T-cell (primary cell): ENCODE data around the gene CNTN5. TPM values are rescaled to one million over a fixed set of nuclear protein-coding genes. Genes with fewer than 3 reads are reported as not detected.

Experiments used
- ATAC-seq, 4 experiments: fragments of 200-7000 bp in 3 of 4; fragments of 150-1000 bp in 1 of 4; cut with Tn5 transposase; replicated peaks in 1 of 4; 1 replicate in 3 of 4; 2 replicates in 1 of 4; pipeline ENCODE4 v1.10.0; 2021; ENCODE audit warnings: moderate library complexity in 3 of 4, mild to moderate bottlenecking in 2 of 4, moderate number of reproducible peaks in 1 of 4
- CTCF ChIA-PET, 2 donors: fragments of 300-600 bp; sonication (Branson Sonifier 250); formaldehyde crosslinking; loops; one replicate each; lab custom pipeline; 2022; ENCODE audit warnings: antibody characterized with exemption in 2 of 2; lab: Charles Lee
- POLR2A ChIA-PET, 2 donors: fragments of 300-600 bp; sonication (Branson Sonifier 250); formaldehyde crosslinking; loops; one replicate each; lab custom pipeline; 2022; ENCODE audit warnings: antibody characterized with exemption in 2 of 2; lab: Charles Lee
- DNase-seq, 35 experiments: peaks; one replicate each; pipeline versions ENCODE4 v3.0.0 to v3.0.0-alpha.2; 2013 to 2023
- H3K27ac ChIP-seq: one replicate; pipeline ENCODE4 v1.5.1; 2013; ENCODE audit warnings: low read length
- H3K27me3 ChIP-seq, 2 experiments: replicated peaks in 1 of 2; 1 replicate in 1 of 2; 2 replicates in 1 of 2; pipeline versions ENCODE4 v1.6.1 to v1.7.0; 2013; ENCODE audit warnings: low read length in 1 of 2, mixed read lengths in 1 of 2; ENCODE audit not compliant: control insufficient read depth in 2 of 2, insufficient read depth in 2 of 2; ENCODE audit errors: extremely low read depth in 1 of 2
- H3K36me3 ChIP-seq, 2 donors: 1 replicate in 1 of 2; 2 replicates in 1 of 2; pipeline versions ENCODE4 v1.6.1 to v1.7.0; 2013; ENCODE audit warnings: low read length in 1 of 2; ENCODE audit not compliant: control insufficient read depth in 2 of 2, insufficient read depth in 1 of 2; ENCODE audit errors: extremely low read depth in 1 of 2
- H3K4me1 ChIP-seq, 2 experiments: 1 replicate in 1 of 2; 2 replicates in 1 of 2; pipeline versions ENCODE4 v1.6.1 to v1.7.0; 2013; ENCODE audit warnings: low read length in 2 of 2, mixed read lengths in 1 of 2; ENCODE audit not compliant: insufficient read depth in 2 of 2, control insufficient read depth in 1 of 2; ENCODE audit errors: extremely low read depth in 1 of 2
- H3K4me3 ChIP-seq, 2 donors: 1 replicate in 1 of 2; 2 replicates in 1 of 2; pipeline versions ENCODE4 v1.5.1 to v1.7.0; 2013; ENCODE audit warnings: mild to moderate bottlenecking in 2 of 2, low read length in 1 of 2, moderate library complexity in 1 of 2; ENCODE audit not compliant: control insufficient read depth in 1 of 2; ENCODE audit errors: extremely low read depth in 1 of 2
- H3K9me3 ChIP-seq: 2 replicates; pipeline ENCODE4 v1.7.0; 2013
- H3K27ac Mint-ChIP-seq, 2 donors: one replicate each; pipeline ENCODE4 v1.8.0; 2020 to 2021; ENCODE audit warnings: mild to moderate bottlenecking in 2 of 2, mixed read lengths in 2 of 2
- H3K27me3 Mint-ChIP-seq, 2 donors: one replicate each; pipeline ENCODE4 v1.8.0; 2021 to 2022; ENCODE audit warnings: mixed read lengths in 2 of 2
- H3K36me3 Mint-ChIP-seq: one replicate; pipeline ENCODE4 v1.8.0; 2021; ENCODE audit warnings: mixed read lengths
- H3K4me1 Mint-ChIP-seq, 3 donors: one replicate each; pipeline ENCODE4 v1.8.0; 2020 to 2022; ENCODE audit warnings: mixed read lengths in 3 of 3, mild to moderate bottlenecking in 1 of 3
- H3K4me3 Mint-ChIP-seq, 3 donors: one replicate each; pipeline ENCODE4 v1.8.0; 2020 to 2022; ENCODE audit warnings: mild to moderate bottlenecking in 3 of 3, mixed read lengths in 3 of 3, moderate library complexity in 3 of 3
- H3K9me3 Mint-ChIP-seq, 3 donors: one replicate each; pipeline ENCODE4 v1.8.0; 2020 to 2022; ENCODE audit warnings: mixed read lengths in 3 of 3
- WGBS: methylation state at CpG from one replicate; pipeline ENCODE4 v1.1.5; 2013; ENCODE audit warnings: missing lambda C conversion rate; ENCODE audit not compliant: insufficient coverage; 5-methylcytosine and 5-hydroxymethylcytosine counted together
- total RNA-seq, 35 experiments: library from RNA in 6 of 35; stranded (reverse) in 6 of 35; fragments of 120-200 nt in 1 of 35; gene quantifications; one replicate each; pipeline versions ENCODE4 v1.2.1 to v1.2.4 and lab custom pipeline; 2013 to 2026

Gene CNTN5
- total RNA-seq, 5 donors from 2014 or later (not counting 1 experiment from before 2014, with no cell fraction given): not detected

DNA sequence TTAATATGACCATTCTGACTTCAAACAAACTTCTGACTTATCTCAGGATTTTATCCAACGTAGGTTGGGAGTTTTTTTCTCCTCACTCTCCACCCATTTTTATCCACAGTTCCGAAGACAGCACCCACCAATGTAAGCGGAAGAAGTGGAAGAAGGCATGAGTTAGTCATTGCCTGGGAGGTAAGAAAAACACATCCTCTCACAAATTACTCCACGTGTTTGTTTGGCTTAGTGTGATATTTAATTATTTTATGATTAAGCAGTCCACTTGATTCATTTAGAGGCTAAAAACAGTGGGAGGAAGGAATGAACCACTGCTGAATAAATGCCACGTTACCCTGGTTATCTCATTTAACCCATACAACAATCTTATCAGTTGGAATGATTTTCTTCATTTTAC, 1276.8 kb downstream of the CNTN5 start:
- no peak overlapping the region for H3K4me3 ChIP-seq
- WGBS: no CpG with 5 or more reads among the region's 5 CpGs
- H3K9me3 ChIP-seq: no peaks in the 10 kb centered on the region
- Mint-ChIP-seq H3K27me3 (no peaks in the 10 kb centered on the region), H3K27ac (no peak overlapping the region), H3K4me1 (no peaks in the 10 kb centered on the region), H3K9me3 (peaks cover 3 to 5% (median 4%) of the 10 kb centered on the region in 3 donors), H3K4me3 (no peak overlapping the region), H3K36me3 (no peaks in the 10 kb centered on the region)
- CTCF ChIA-PET: no interaction called here
- H3K27ac ChIP-seq: no peak overlapping the region
- DNase-seq (no peak), ATAC-seq (no peak)
- no peaks in the 10 kb centered on the region for H3K36me3 ChIP-seq
- no peaks in the 10 kb centered on the region for H3K27me3 ChIP-seq
- H3K4me1 ChIP-seq: no peaks in the 10 kb centered on the region
- POLR2A ChIA-PET: no interaction called here

DNA sequence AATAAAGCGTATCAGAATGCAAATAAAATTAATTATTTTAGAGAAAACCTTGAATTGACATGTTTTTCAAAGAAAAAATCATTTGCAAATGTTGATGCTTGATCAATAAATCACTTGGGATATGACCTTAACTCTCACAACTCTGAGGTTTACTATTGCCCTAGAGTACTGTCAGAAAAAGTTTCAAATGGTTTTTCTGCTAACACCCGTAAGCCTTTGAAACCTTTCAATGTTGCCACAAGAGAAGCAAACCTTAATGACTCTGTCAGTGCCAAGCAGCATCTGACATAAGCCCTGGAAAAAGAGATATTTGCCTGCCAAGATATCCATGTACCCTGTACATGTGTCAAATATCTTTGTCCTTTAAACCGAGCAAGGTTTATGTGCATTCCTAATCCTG, 1282.1 kb downstream of the CNTN5 start:
- no peaks in the 10 kb centered on the region for H3K36me3 ChIP-seq
- Mint-ChIP-seq H3K4me3 (no peak overlapping the region), H3K27ac (no peak overlapping the region), H3K27me3 (no peaks in the 10 kb centered on the region), H3K4me1 (no peaks in the 10 kb centered on the region), H3K36me3 (no peaks in the 10 kb centered on the region), H3K9me3 (peaks cover 0 to 3% (median 0%) of the 10 kb centered on the region in 3 donors)
- no peaks in the 10 kb centered on the region for H3K9me3 ChIP-seq
- H3K4me1 ChIP-seq: no peaks in the 10 kb centered on the region
- no peak overlapping the region for H3K27ac ChIP-seq
- WGBS: 67% methylated on average over 1 of the region's 3 CpGs
- ChIA-PET CTCF (no interaction called here), POLR2A (no interaction called here)
- no peak for DNase-seq
- H3K27me3 ChIP-seq: no peaks in the 10 kb centered on the region
- H3K4me3 ChIP-seq: no peak overlapping the region
- ATAC-seq: no peak

DNA sequence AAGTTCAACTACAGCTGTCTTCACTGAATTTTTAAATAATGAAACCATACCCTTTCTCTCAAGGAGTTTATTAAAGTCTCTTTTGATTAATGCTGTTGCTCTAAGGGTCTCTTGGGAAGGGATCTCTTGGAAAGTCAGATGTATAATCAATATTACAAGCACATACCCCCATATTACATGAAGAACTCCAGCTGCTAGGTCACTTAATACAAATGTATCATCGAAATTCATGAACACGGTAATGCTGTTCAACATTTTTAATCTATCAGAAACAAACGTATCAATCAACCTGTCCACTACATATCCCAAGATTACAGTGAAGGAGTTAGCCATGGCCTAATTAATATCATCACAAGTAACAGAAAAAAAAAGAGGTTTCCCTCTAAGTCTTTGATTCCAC, 1283.1 kb downstream of the CNTN5 start:
- Mint-ChIP-seq H3K4me3 (no peak overlapping the region), H3K27ac (no peak overlapping the region), H3K4me1 (no peaks in the 10 kb centered on the region), H3K27me3 (no peaks in the 10 kb centered on the region), H3K36me3 (no peaks in the 10 kb centered on the region), H3K9me3 (peaks cover 0 to 2% (median 2%) of the 10 kb centered on the region in 3 donors)
- Histone ChIP-seq H3K27ac (no peak overlapping the region), H3K9me3 (no peaks in the 10 kb centered on the region), H3K4me3 (no peak overlapping the region), H3K27me3 (no peaks in the 10 kb centered on the region), H3K36me3 (no peaks in the 10 kb centered on the region), H3K4me1 (no peaks in the 10 kb centered on the region)
- DNase-seq (no peak), ATAC-seq (no peak)
- ChIA-PET CTCF (no interaction called here), POLR2A (no interaction called here)
- no CpG with 5 or more reads among the region's 3 CpGs for WGBS

DNA sequence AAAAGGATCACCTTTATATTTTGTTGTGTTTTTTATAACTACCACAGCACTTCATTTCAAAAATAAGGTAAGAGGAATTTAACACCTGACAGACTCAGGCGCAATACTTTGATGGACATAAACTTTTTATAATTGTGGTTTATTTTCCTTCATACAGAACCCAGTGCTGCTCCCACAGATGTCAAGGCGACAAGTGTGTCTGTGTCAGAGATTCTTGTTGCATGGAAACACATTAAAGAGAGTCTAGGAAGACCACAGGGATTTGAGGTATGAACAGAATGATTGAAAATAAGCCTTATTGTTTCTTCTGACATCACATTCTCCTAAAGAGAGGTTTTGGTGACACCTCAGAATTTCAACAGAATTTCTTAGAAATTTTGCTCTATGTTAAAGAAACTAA, 1287.5 kb downstream of the CNTN5 start:
- WGBS: no CpG with 5 or more reads among the region's 2 CpGs
- Histone ChIP-seq H3K36me3 (no peaks in the 10 kb centered on the region), H3K9me3 (no peaks in the 10 kb centered on the region), H3K4me1 (no peaks in the 10 kb centered on the region), H3K27me3 (no peaks in the 10 kb centered on the region), H3K4me3 (no peak overlapping the region), H3K27ac (no peak overlapping the region)
- Mint-ChIP-seq H3K36me3 (no peaks in the 10 kb centered on the region), H3K27ac (no peak overlapping the region), H3K4me3 (no peak overlapping the region), H3K27me3 (no peaks in the 10 kb centered on the region), H3K4me1 (no peaks in the 10 kb centered on the region), H3K9me3 (peaks cover 11 to 20% (median 12%) of the 10 kb centered on the region in 3 donors)
- CTCF ChIA-PET: no interaction called here
- ATAC-seq: no peak
- POLR2A ChIA-PET: no interaction called here
- no peak for DNase-seq

DNA sequence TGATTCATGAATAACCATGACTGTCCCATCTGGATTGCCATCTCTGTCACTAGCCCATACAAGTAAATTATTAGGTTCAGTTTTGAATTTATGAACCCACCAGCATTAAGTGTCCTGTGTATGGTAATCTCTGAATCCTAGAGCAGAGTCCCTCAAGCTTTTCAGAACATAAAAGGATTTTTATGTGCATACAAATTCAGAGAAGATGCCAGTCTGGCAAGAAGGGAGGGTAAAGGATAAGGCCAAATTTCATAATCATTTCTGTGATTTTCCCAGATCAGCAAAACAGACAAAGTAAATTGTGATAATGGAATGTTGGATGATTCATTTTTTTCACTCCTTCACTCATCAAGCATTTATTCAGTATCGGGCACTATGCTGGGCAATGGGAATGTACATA, 1295.2 kb downstream of the CNTN5 start:
- H3K27ac Mint-ChIP-seq: no peak overlapping the region
- Histone ChIP-seq H3K36me3 (no peaks in the 10 kb centered on the region), H3K9me3 (no peaks in the 10 kb centered on the region), H3K4me3 (no peak overlapping the region), H3K27me3 (no peaks in the 10 kb centered on the region), H3K27ac (no peak overlapping the region), H3K4me1 (no peaks in the 10 kb centered on the region)
- H3K27me3 Mint-ChIP-seq: no peaks in the 10 kb centered on the region
- no peak for DNase-seq
- CTCF ChIA-PET: no interaction called here
- POLR2A ChIA-PET: no interaction called here
- H3K4me3 Mint-ChIP-seq: no peak overlapping the region
- H3K4me1 Mint-ChIP-seq: no peaks in the 10 kb centered on the region
- ATAC-seq: no peak
- no CpG with 5 or more reads among the region's 1 CpG for WGBS
- peaks cover 17 to 28% (median 21%) of the 10 kb centered on the region in 3 donors for H3K9me3 Mint-ChIP-seq
- H3K36me3 Mint-ChIP-seq: no peaks in the 10 kb centered on the region

DNA sequence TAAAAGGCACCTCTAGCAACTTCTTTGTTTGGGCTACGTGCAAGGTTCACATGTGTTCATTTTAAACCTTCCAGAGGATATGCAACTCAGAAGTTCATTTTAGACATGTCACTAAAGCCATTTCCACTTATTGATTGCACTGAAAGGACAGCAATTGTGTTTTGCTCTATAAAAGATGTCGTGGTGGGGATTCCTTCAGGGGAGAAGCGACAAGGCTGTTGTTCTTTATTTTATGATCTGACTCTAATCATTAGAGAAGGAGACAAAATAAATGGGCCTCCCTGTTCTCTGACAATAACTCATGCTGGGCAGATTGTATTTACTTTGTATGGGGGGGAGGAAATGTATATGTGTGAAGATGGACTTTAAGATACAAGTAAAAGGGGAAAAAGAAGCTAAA, 1296.2 kb downstream of the CNTN5 start:
- no peaks in the 10 kb centered on the region for H3K9me3 ChIP-seq
- WGBS: no CpG with 5 or more reads among the region's 3 CpGs
- DNase-seq: no peak
- Mint-ChIP-seq H3K9me3 (peaks cover 17 to 26% (median 20%) of the 10 kb centered on the region in 3 donors), H3K36me3 (no peaks in the 10 kb centered on the region), H3K4me1 (no peaks in the 10 kb centered on the region), H3K4me3 (no peak overlapping the region), H3K27me3 (no peaks in the 10 kb centered on the region), H3K27ac (no peak overlapping the region)
- no peaks in the 10 kb centered on the region for H3K4me1 ChIP-seq
- CTCF ChIA-PET: no interaction called here
- H3K4me3 ChIP-seq: no peak overlapping the region
- no peak overlapping the region for H3K27ac ChIP-seq
- H3K36me3 ChIP-seq: no peaks in the 10 kb centered on the region
- POLR2A ChIA-PET: no interaction called here
- ATAC-seq: no peak
- no peaks in the 10 kb centered on the region for H3K27me3 ChIP-seq

DNA sequence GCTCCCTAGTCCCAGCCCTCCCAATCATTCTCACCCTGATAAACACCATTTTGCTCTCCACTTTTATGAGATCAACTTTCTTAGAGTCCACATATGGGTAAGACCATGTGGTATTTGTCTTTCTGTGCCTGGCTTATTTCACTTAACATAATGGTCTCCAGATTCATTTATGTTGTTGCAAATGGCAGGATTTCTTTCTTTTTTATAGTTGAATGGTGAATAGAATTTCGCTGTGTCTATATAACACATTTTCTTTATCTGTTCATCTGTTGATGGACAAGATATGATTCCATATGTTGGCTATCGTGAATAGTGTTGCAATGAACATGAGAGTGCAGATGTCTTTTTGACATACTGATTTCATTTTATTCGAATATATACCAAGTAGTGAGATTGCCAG, 1298.9 kb downstream of the CNTN5 start:
- ATAC-seq: no peak
- H3K36me3 ChIP-seq: no peaks in the 10 kb centered on the region
- Mint-ChIP-seq H3K27me3 (no peaks in the 10 kb centered on the region), H3K27ac (no peak overlapping the region), H3K4me1 (no peaks in the 10 kb centered on the region), H3K4me3 (no peak overlapping the region), H3K36me3 (no peaks in the 10 kb centered on the region), H3K9me3 (peaks cover 15 to 30% (median 17%) of the 10 kb centered on the region in 3 donors)
- H3K27ac ChIP-seq: no peak overlapping the region
- POLR2A ChIA-PET: no interaction called here
- no peak for DNase-seq
- no peak overlapping the region for H3K4me3 ChIP-seq
- CTCF ChIA-PET: no interaction called here
- no CpG with 5 or more reads among the region's 3 CpGs for WGBS
- no peaks in the 10 kb centered on the region for H3K9me3 ChIP-seq
- H3K27me3 ChIP-seq: no peaks in the 10 kb centered on the region
- H3K4me1 ChIP-seq: no peaks in the 10 kb centered on the region
